Smooth muscle cell (in vitro differentiated cells): ENCODE measurements around the gene MTERF2. TPM values are rescaled to one million over a fixed set of nuclear protein-coding genes. Genes with fewer than 3 reads are reported as not detected.

Source experiments
- DNase-seq: peaks from one replicate; lab custom pipeline; 2025; ENCODE audit not compliant: unreplicated experiment; lab: John Stamatoyannopoulos, UW
- H2AFZ ChIP-seq: fragments of 200-600 bp; sonication (generic); 2 replicates; pipeline ENCODE4 v1.6.0; 2016; ENCODE audit warnings: antibody characterized with exemption, low read depth, mild to moderate bottlenecking
- H3F3A ChIP-seq: fragments of 200-600 bp; sonication (generic); 2 replicates; pipeline ENCODE4 v1.6.0; 2017; ENCODE audit warnings: antibody characterized with exemption, low read depth
- H3K27ac ChIP-seq: fragments of 200-600 bp; sonication (generic); 2 replicates; pipeline ENCODE4 v1.5.1; 2016; ENCODE audit warnings: low read depth, mild to moderate bottlenecking
- H3K27me3 ChIP-seq: fragments of 200-600 bp; sonication (generic); 2 replicates; pipeline ENCODE4 v1.6.1; 2016; ENCODE audit warnings: low read depth, mild to moderate bottlenecking
- H3K36me3 ChIP-seq: fragments of 200-600 bp; sonication (generic); 2 replicates; pipeline ENCODE4 v1.5.1; 2016; ENCODE audit warnings: low read depth
- H3K4me1 ChIP-seq: fragments of 200-600 bp; sonication (generic); 2 replicates; pipeline ENCODE4 v1.5.1; 2016; ENCODE audit warnings: low read depth
- H3K4me2 ChIP-seq: fragments of 200-600 bp; sonication (generic); 2 replicates; pipeline ENCODE4 v1.6.0; 2016; ENCODE audit warnings: mild to moderate bottlenecking
- H3K4me3 ChIP-seq: fragments of 200-600 bp; sonication (generic); 2 replicates; pipeline ENCODE4 v1.5.1; 2016; ENCODE audit warnings: mild to moderate bottlenecking
- H3K79me2 ChIP-seq: fragments of 200-600 bp; sonication (generic); 2 replicates; pipeline ENCODE4 v1.6.0; 2016; ENCODE audit warnings: low read depth, mild to moderate bottlenecking
- H3K9ac ChIP-seq: fragments of 200-600 bp; sonication (generic); 2 replicates; pipeline ENCODE4 v1.6.0; 2016; ENCODE audit warnings: low read depth
- H3K9me3 ChIP-seq: fragments of 200-600 bp; sonication (generic); replicated peaks from 2 replicates; pipeline ENCODE4 v1.5.1; 2016; ENCODE audit warnings: low read depth
- H4K20me1 ChIP-seq: fragments of 200-600 bp; sonication (generic); 2 replicates; pipeline ENCODE4 v1.6.0; 2016; ENCODE audit warnings: low read depth
- CTCF ChIP-seq: fragments of 200-600 bp; sonication (generic); IDR thresholded peaks from 2 replicates; pipeline ENCODE4 v1.5.1; 2017; ENCODE audit warnings: borderline replicate concordance, mild to moderate bottlenecking, antibody characterized with exemption; ENCODE audit not compliant: insufficient read depth, poor library complexity, severe bottlenecking
- WGBS: methylation state at CpG from one replicate; pipeline ENCODE4 v1.1.7; 2016; ENCODE audit warnings: low lambda C conversion rate; 5-methylcytosine and 5-hydroxymethylcytosine counted together
- polyA plus RNA-seq: library from polyadenylated mRNA; unstranded; fragments of >200 nt; fragmentation: Nextera tagmentation; extraction: Ambion mirVana; gene quantifications from 2 replicates; pipeline ENCODE4 v1.2.1, GENCODE V29; 2016
- total RNA-seq: library from RNA; depleted of rRNA; stranded (reverse); fragments of >200 nt; gene quantifications from 2 replicates; pipeline ENCODE4 v1.2.3, GENCODE V29; 2014

Gene MTERF2
- total and polyA plus RNA-seq, 2 experiments from 2014 or later: 2.8 to 5.0 TPM

GRCh38 chr12:106978035-106978800 is 8.7 kb downstream of the MTERF2 start:
- H3K4me3 ChIP-seq: no peak overlapping the region
- no peak overlapping the region for H2AFZ ChIP-seq
- H3K4me2 ChIP-seq: no peak overlapping the region
- H3K79me2 ChIP-seq: peaks cover 3% of the 10 kb centered on the region
- no peak overlapping the region for H3K9ac ChIP-seq
- H3K36me3 ChIP-seq: no peaks in the 10 kb centered on the region
- H4K20me1 ChIP-seq: peaks cover 85% of the 10 kb centered on the region
- 79% methylated on average over 9 of the region's 9 CpGs for WGBS
- peaks cover 64% of the 10 kb centered on the region for H3F3A ChIP-seq
- no peak for TF ChIP-seq CTCF
- no peaks in the 10 kb centered on the region for H3K27me3 ChIP-seq
- H3K9me3 ChIP-seq: no peaks in the 10 kb centered on the region
- no peak for DNase-seq
- peak overlapping the region; percentile 42 for H3K27ac ChIP-seq
- no peaks in the 10 kb centered on the region for H3K4me1 ChIP-seq

GRCh38 chr12:106976668-106977067 is 10.3 kb downstream of the MTERF2 start:
- 94% methylated on average over 1 of the region's 1 CpG for WGBS
- TF ChIP-seq CTCF: no peak

GRCh38 chr12:106975993-106976658 is 10.8 kb downstream of the MTERF2 start:
- Histone ChIP-seq H3K4me3 (no peak overlapping the region), H3K79me2 (peaks cover 22% of the 10 kb centered on the region), H4K20me1 (peaks cover 97% of the 10 kb centered on the region), H3K27ac (peak overlapping the region; percentile 51), H2AFZ (no peak overlapping the region), H3K36me3 (peaks cover 11% of the 10 kb centered on the region), H3K4me1 (no peaks in the 10 kb centered on the region), H3K9me3 (no peaks in the 10 kb centered on the region), H3K9ac (no peak overlapping the region), H3K4me2 (peak overlapping the region; percentile 18), H3K27me3 (no peaks in the 10 kb centered on the region), H3F3A (peaks cover 50% of the 10 kb centered on the region)
- no peak for DNase-seq
- WGBS: 78% methylated on average over 3 of the region's 3 CpGs
- TF ChIP-seq CTCF: no peak

More at GRCh38 chr12:106976668-106977067, 10.3 kb downstream of the MTERF2 start:
- no peaks in the 10 kb centered on the region for H3K27me3 ChIP-seq
- peaks cover 96% of the 10 kb centered on the region for H4K20me1 ChIP-seq
- DNase-seq: no peak
- H2AFZ ChIP-seq: no peak overlapping the region
- H3K9ac ChIP-seq: no peak overlapping the region
- H3K27ac ChIP-seq: peak overlapping the region; percentile 51
- no peak overlapping the region for H3K4me2 ChIP-seq
- peaks cover 54% of the 10 kb centered on the region for H3F3A ChIP-seq
- H3K4me3 ChIP-seq: no peak overlapping the region
- H3K79me2 ChIP-seq: peaks cover 18% of the 10 kb centered on the region
- H3K9me3 ChIP-seq: no peaks in the 10 kb centered on the region
- peaks cover 7% of the 10 kb centered on the region for H3K36me3 ChIP-seq
- H3K4me1 ChIP-seq: no peaks in the 10 kb centered on the region
